WTC11 (cell line): ENCODE measurements around the gene C1QL4. TPM values are rescaled to one million over a fixed set of nuclear protein-coding genes. Genes with fewer than 3 reads are reported as not detected.

Source experiments
- ATAC-seq: fragments of 200-7000 bp; cut with Tn5 transposase; 2 replicates; pipeline ENCODE4 v1.10.0; 2021; ENCODE audit warnings: mild to moderate bottlenecking, moderate library complexity
- CTCF ChIA-PET: fragments of 300-600 bp; sonication (Branson Sonifier 250); formaldehyde crosslinking; loops from one replicate; lab custom pipeline; 2021; ENCODE audit warnings: antibody characterized with exemption; lab: Charles Lee
- POLR2A ChIA-PET: fragments of 350-600 bp; sonication (Branson Sonifier 250); formaldehyde crosslinking; loops from one replicate; lab custom pipeline; 2021; ENCODE audit warnings: antibody characterized with exemption; lab: Charles Lee
- DNase-seq: peaks from one replicate; pipeline ENCODE4 v3.0.0; 2021; ENCODE audit warnings: low spot score
- H3K27ac Mint-ChIP-seq: 2 replicates; pipeline ENCODE4 v1.8.0; 2021; ENCODE audit warnings: mixed read lengths
- H3K27me3 Mint-ChIP-seq: 2 replicates; pipeline ENCODE4 v1.8.0; 2021; ENCODE audit warnings: low read depth, mild to moderate bottlenecking, moderate library complexity, mixed read lengths
- H3K36me3 Mint-ChIP-seq: 2 replicates; pipeline ENCODE4 v1.8.0; 2021; ENCODE audit warnings: mixed read lengths
- H3K4me1 Mint-ChIP-seq: 2 replicates; pipeline ENCODE4 v1.8.0; 2022; ENCODE audit warnings: mixed read lengths
- H3K4me3 Mint-ChIP-seq: 2 replicates; pipeline ENCODE4 v1.8.0; 2021; ENCODE audit warnings: mild to moderate bottlenecking, moderate library complexity, mixed read lengths
- H3K9me3 Mint-ChIP-seq: 2 replicates; pipeline ENCODE4 v1.8.0; 2021; ENCODE audit warnings: mixed read lengths
- CDX4 ChIP-seq: fragments of 250-450 bp; sonication (Bioruptor Pico); IDR thresholded peaks from 2 replicates; pipeline ENCODE4 v1.9.0; 2021; ENCODE audit warnings: moderate library complexity, mild to moderate bottlenecking, inconsistent platforms, borderline replicate concordance
- ERG ChIP-seq: fragments of 250-450 bp; sonication (Bioruptor Pico); IDR thresholded peaks from 2 replicates; pipeline ENCODE4 v1.8.0; 2021; ENCODE audit warnings: mild to moderate bottlenecking
- FOXJ3 ChIP-seq: sonication (generic); formaldehyde crosslinking; IDR thresholded peaks from 2 replicates; pipeline ENCODE4 v1.9.0; 2021; ENCODE audit warnings: missing genetic modification reagents, mild to moderate bottlenecking, borderline replicate concordance
- HMGA2 ChIP-seq: fragments of 250-450 bp; sonication (Bioruptor Pico); IDR thresholded peaks from 2 replicates; pipeline ENCODE4 v1.4.0; 2021; ENCODE audit warnings: mild to moderate bottlenecking, moderate library complexity
- JAZF1 ChIP-seq: fragments of 250-450 bp; sonication (Bioruptor Pico); IDR thresholded peaks from 2 replicates; pipeline ENCODE4 v1.9.0; 2021; ENCODE audit warnings: moderate library complexity, mild to moderate bottlenecking, inconsistent platforms
- SMAD4 ChIP-seq: sonication (generic); formaldehyde crosslinking; IDR thresholded peaks from 2 replicates; pipeline ENCODE4 v1.8.0; 2022; ENCODE audit warnings: mild to moderate bottlenecking, missing genetic modification reagents
- STAT6 ChIP-seq: sonication (generic); formaldehyde crosslinking; conservative IDR thresholded peaks from 2 replicates; pipeline ENCODE4 v1.8.1; 2023; ENCODE audit warnings: mild to moderate bottlenecking, low read depth, missing genetic modification reagents, moderate library complexity
- TEAD1 ChIP-seq: sonication (generic); formaldehyde crosslinking; IDR thresholded peaks from 2 replicates; pipeline ENCODE4 v1.8.0; 2022; ENCODE audit warnings: mild to moderate bottlenecking, missing genetic modification reagents
- ZNF138 ChIP-seq: sonication (generic); formaldehyde crosslinking; conservative IDR thresholded peaks from 2 replicates; pipeline ENCODE4 v1.8.1; 2022; ENCODE audit warnings: mild to moderate bottlenecking, moderate library complexity, missing genetic modification reagents
- ZNF416 ChIP-seq: fragments of 250-450 bp; sonication (Bioruptor Pico); IDR thresholded peaks from 2 replicates; pipeline ENCODE4 v1.9.0; 2021; ENCODE audit warnings: mild to moderate bottlenecking, inconsistent platforms
- total RNA-seq: library from RNA; stranded (reverse); gene quantifications from 3 replicates; pipeline ENCODE4 v1.2.3, GENCODE V29; 2021
- TF ChIP-seq, protein P1 (sequence below): sonication (generic); formaldehyde crosslinking; IDR thresholded peaks from 2 replicates; pipeline ENCODE4 v1.8.0; 2022; ENCODE audit warnings: mild to moderate bottlenecking, missing genetic modification reagents
- TF ChIP-seq, protein P2 (sequence below): fragments of 250-450 bp; sonication (Bioruptor Pico); IDR thresholded peaks from 2 replicates; pipeline ENCODE4 v1.9.0; 2021; ENCODE audit warnings: mild to moderate bottlenecking

C1QL4 gene
- total RNA-seq, 1 experiment from 2014 or later, result 1.2 TPM

- Mint-ChIP-seq H3K9me3 (no peaks in the 10 kb centered on the region), H3K4me3 (peak overlapping the region; percentile 67; the same call in 1 of the 2 replicates), H3K36me3 (no peaks in the 10 kb centered on the region; the same call in 1 of the 2 replicates), H3K27me3 (peaks cover 98% of the 10 kb centered on the region), H3K4me1 (peaks cover 49% of the 10 kb centered on the region), H3K27ac (no peak overlapping the region)
- no peak for TF ChIP-seq HMGA2 (CRISPR knock-in tag)
- no peak for ATAC-seq
- ChIA-PET CTCF (interaction anchor here (1.4 to 6.1 kb wide), 7 partner anchors 8 to 213 kb away, joined by 3 to 264 read pairs (median 111); partner anchors contain the start of genes DNAJC22 and PRPH), POLR2A (no interaction called here)
- no peak for DNase-seq
These were observed 3.3 kb upstream of the C1QL4 start for GRCh38 chr12:49340095-49340870.

DNA sequence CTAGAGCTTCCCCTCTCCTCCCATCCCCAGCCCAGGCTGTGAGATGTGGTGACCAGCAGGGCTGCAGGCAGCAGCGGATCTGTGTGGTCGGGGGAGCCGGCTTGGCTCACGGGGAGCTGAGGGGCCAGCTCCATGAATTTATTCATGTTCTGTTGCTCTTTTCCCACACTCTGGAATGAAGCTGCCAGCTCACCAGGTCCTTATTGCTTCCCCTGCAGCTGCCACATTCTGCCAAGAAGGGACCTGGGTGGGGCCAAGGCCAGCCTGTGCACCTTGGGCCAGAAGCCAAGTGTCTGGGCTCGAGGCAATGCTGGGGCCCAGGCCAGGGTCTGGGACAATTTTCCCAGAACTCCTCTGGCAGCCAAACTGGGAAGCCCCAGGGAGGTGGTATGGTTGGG is 2.5 kb upstream of the C1QL4 start:
- Mint-ChIP-seq H3K27me3 (peaks cover 98% of the 10 kb centered on the region), H3K4me3 (no peak overlapping the region), H3K9me3 (no peaks in the 10 kb centered on the region), H3K36me3 (no peaks in the 10 kb centered on the region; the same call in 1 of the 2 replicates), H3K27ac (no peak overlapping the region), H3K4me1 (peaks cover 49% of the 10 kb centered on the region)
- ChIA-PET CTCF (interaction anchor here (0.7 to 6.1 kb wide), 10 partner anchors 9 to 241 kb away, joined by 3 to 112 read pairs (median 4); partner anchors contain the start of genes DNAJC22 and PRPH), POLR2A (no interaction called here)
- DNase-seq (peak; percentile 49), ATAC-seq (no peak)
- TF ChIP-seq SMAD4, result 0 out of 2 replicates have a peak, but pooled peaks have one; percentile 20
- TF ChIP-seq, protein P1, sequence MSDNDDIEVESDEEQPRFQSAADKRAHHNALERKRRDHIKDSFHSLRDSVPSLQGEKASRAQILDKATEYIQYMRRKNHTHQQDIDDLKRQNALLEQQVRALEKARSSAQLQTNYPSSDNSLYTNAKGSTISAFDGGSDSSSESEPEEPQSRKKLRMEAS (CRISPR knock-in tag), result no peak

DNA sequence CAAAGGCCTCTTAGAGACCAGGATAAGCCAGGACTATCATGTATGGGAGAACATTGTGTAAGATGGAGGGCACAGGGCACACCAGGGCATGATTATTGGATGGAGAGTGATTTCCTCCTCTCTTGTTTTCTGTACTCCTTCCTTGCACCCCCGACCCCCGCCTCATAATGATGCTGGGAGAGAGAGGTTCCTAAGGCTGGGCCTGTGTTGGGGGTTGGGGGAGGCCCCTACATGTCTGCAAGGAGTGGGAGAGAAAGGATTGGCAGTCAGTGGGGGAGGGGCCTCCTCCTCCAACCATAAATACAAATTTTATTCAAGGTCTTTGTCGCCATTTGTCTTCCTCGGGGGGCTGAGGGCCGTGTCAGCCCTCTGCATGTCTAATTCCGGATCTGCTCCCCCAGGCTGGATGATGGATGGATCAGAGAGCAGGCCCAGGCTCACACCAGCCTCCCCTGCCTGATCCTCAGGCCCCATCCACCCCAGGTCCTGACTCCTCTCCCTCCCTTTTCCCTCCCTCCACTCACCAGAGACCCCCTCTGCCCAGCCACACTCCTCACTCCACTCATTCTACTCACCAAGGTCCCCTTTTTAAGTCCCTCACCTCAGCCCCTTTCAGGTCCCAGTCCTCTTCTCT is 2.0 kb upstream of the C1QL4 start:
- Mint-ChIP-seq H3K9me3 (no peaks in the 10 kb centered on the region), H3K27ac (no peak overlapping the region), H3K27me3 (peaks cover 98% of the 10 kb centered on the region), H3K36me3 (no peaks in the 10 kb centered on the region; the same call in 1 of the 2 replicates), H3K4me3 (0 out of 2 replicates have a peak overlapping the region, but pooled peaks have one; percentile 15), H3K4me1 (peaks cover 49% of the 10 kb centered on the region)
- ChIA-PET POLR2A (no interaction called here), CTCF (interaction anchor here (0.7 to 6.1 kb wide), 11 partner anchors 9 to 241 kb away, joined by 3 to 112 read pairs (median 5); partner anchors contain the start of genes DNAJC22, PRPH and TROAP)
- DNase-seq (no peak), ATAC-seq (no peak)
- TF ChIP-seq ERG (no peak), HMGA2 (CRISPR knock-in tag) (no peak), TEAD1 (CRISPR knock-in tag) (no peak), FOXJ3 (CRISPR knock-in tag) (no peak), ZNF138 (CRISPR knock-in tag) (no peak), CDX4 (CRISPR knock-in tag) (no peak), JAZF1 (CRISPR knock-in tag) (no peak), ZNF416 (CRISPR knock-in tag) (no peak), STAT6 (CRISPR knock-in tag) (no peak)
- TF ChIP-seq, protein P2, sequence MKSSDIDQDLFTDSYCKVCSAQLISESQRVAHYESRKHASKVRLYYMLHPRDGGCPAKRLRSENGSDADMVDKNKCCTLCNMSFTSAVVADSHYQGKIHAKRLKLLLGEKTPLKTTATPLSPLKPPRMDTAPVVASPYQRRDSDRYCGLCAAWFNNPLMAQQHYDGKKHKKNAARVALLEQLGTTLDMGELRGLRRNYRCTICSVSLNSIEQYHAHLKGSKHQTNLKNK, result no peak
